Left cardiac atrium (tissue), 4 donors: Measurements from ENCODE around the gene CAMK2N1. TPM values are rescaled to one million over a fixed set of nuclear protein-coding genes. Genes with fewer than 3 reads are reported as not detected.
A peak's percentile ranks its signal among the peaks of the same experiment; 100 is the strongest.

Experiments used
- ATAC-seq, 2 donors: fragments of 200-7000 bp; cut with Tn5 transposase; one replicate each; pipeline ENCODE4 v1.9.1; 2020; ENCODE audit warnings: mild to moderate bottlenecking in 2 of 2, moderate library complexity in 2 of 2
- DNase-seq: peaks from one replicate; pipeline ENCODE4 v3.0.0-alpha.2; 2020
- intact Hi-C, 2 donors: fragments of 100-400 bp; cut with DNase I; formaldehyde crosslinking; loops; one replicate each; pipeline versions ENCODE4 v1.14.1 to v1.15.1; 2022 to 2023
- total RNA-seq, 2 donors: library from RNA; stranded (reverse); fragmentation: NEBNext Ultra II Directional; extraction: Animal tissue kit (Norgen Biotek cat#: 25700); gene quantifications; one replicate each; pipeline ENCODE4 v1.2.1, GENCODE V29; 2021
- donor health status: DM: no; HTN: yes; CAD: no.
- donor health status: DM: no; HTN: yes; CAD: no; lungs with severe emphysema.
- donor health status: DM: yes; HTN: yes; CAD: no.
- donor health status: Dilated cardiomyopathy.

The CAMK2N1 gene
- total RNA-seq, 2 donors from 2014 or later: 19.4 to 25.3 TPM

DNA sequence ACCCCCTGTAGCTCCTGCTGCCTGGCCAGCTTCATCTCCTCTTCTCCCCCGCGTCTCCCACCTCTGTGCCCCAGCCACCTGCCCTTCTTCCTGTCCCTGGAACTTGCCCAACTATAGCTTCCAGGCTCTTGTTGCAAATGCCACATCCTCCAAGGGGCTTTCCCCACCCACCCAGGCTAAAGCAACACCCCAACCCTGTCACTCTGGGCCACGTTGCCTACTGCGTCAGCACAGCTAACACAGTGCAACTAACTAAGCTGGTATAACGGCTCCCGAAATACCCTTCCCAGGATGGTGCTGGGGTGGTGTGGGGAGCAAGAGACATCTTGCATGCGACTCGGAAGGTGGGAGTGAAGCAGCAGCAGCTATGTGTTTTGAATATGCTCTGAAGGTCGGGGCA lies 19.7 kb downstream of the CAMK2N1 start:
- DNase-seq (no peak), ATAC-seq (no peak)
- intact Hi-C loops: no loop called here

DNA sequence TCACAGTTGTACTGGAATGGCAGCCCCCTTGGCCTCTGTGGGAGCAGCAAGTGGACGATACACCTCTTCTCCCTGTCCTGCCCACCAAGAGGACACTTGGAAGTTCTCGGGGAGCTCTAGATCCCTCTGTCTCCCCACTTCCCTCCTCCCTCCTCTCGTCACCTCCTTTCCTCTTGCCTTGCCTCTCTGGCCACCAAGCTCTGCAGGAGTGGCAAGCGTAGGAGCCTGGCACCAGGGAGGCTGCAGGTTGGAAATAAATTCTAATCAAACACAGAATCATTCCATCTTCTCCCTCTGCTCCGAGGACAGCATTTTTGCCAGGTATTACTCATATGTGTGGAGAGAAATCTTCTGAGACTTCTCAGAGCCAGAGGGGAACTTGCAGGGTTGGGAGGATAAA lies 20.8 kb downstream of the CAMK2N1 start:
- intact Hi-C loops: no loop called here

DNA sequence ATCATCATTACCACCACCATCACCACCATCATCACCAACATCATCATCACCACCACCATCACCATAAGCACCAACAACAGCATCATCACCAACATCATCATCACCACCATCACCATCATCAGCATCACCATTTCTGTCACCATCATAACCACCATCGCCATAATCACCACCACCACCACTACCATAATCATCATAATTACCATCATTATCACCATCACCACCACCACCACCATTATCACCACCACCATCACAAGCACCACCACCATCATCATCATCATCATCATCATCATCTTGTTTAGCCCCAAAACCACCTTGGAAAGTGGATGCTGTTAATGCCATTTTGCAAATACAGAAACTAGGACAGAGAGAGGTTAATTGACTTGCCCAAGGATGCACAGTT lies 22.5 kb downstream of the CAMK2N1 start:
- no peak for ATAC-seq
- DNase-seq: no peak
- intact Hi-C loops: no loop called here

More for the DNA sequence above, 20.8 kb downstream of the CAMK2N1 start:
- DNase-seq (no peak), ATAC-seq (no peak)

DNA sequence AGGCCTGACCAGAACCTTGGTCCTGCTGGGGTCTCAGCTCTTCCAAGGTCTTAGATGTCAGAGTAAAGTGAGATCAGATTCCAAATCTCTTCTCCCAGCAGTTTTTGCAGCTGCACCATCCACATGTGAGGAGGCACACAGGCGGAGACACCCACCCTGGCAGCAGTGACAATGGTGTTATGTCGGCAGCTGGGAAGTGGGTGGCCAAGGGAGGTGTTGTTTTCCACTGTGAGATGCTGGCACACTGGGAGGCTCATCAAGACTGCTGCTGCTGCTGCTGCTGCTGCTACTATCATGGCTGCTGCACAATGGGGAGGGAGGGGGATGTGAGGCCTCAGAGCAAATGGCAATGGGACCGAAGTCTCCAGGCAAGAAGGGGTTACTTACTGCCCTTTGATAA lies 23.6 kb downstream of the CAMK2N1 start:
- ATAC-seq (no peak), DNase-seq (no peak)
- intact Hi-C loops: no loop called here

DNA sequence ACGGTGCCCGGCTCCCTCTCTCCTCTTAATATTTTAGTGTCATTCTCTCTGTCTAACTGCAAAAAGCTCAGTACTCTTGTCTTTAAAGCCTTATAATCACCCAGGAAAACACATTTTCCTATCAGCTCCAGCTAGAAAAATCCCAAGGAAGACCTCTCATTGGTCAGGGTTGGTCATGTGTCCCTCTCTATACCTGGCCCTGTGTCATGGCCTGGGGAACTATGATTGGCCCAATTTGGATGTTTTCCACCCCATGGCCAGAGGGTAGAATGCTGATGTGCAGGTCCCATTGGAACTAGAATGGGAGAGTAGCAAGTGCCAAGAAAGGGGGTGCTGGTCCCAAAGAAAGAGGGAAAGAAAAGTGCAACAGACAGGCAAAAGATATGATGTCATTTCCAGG lies 27.3 kb downstream of the CAMK2N1 start:
- DNase-seq: no peak
- no peak for ATAC-seq
- intact Hi-C loops: no loop called here

DNA sequence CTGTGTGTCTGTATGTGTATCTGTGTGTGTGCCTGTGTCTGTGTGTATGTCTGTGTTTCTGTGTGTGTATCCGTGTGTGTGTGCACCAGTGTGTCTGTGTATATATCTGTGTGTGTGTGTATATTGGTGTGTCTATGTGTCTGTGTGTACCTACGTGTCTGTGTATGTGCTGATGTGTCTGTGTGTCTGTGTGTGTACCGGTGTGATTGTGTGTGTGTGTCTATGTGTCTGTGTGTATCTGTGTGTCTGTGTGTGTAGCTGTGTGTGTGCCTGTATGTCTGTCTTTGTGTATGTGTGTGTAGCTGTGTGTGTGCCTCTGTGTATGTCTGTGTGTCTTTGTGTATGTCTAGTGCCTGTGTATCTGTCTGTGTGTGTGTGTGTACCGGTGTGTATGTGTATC lies 32.0 kb downstream of the CAMK2N1 start:
- no peak for ATAC-seq
- no peak for DNase-seq
- intact Hi-C loops: no loop called here

DNA sequence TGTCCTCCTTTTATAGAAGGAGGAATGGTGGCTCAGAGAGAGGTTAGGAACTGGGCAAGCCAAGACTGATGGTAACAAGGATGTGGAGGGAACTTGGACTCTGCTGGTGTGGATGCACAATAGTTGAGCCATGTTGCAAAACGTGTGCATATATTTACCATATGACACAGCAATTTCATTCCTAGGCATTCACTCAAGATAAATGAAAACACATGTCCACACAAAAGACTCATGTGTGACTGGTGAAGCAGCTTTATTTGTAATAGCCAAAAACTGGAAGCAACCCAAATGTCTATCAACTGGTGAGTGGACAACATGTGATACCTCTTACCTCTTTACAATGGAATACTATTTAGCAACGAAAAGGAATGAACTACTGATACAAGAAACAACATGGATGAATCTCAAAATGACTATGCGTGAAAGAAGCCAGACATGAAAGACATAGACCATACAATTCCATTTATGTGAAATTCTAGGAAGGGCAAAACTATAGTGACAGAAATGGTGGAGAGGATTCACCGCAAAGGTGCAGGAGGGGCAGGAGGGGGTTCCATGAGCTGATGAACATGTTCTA lies 36.2 kb downstream of the CAMK2N1 start:
- intact Hi-C loops: no loop called here
- no peak for DNase-seq
- ATAC-seq: no peak

DNA sequence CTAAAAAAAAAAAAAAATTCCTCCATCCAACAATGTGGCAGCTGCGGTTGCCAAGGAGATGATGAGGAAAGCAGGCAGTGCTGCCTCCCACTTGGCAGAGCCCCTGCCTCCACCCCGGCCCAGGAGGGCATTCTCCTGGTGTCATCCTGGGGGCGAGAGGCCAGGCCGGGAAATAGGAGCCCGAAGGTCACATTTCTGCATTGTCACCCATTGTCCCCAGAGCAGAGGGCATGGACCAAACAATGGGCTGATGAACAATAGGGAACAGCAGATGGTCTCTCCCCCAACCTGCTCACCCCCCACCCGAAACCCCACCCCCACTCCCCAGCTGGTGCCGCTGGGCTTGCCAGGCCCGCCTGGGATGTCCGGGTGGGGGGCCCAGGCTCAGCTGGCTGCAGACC lies 37.3 kb downstream of the CAMK2N1 start:
- no peak for ATAC-seq

DNA sequence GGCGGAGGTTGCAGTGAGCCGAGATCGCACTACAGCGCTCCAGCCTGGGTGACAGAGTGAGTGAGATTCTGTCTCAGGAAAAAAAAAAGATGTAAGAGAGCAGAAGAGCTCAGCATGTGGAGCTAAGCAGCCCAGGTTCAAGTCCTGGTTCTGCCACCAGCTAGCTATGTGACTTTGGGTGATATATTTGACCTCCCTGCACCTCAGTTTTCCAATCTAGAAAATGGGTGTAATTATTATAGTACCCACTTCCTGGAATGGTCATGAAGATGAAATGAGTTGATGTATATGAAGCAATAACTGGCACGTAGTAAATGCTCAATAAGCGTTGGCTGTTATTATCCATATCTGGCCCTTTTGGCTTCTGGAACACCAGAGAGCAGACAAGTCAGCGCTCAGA lies 38.2 kb downstream of the CAMK2N1 start:
- no peak for ATAC-seq
- DNase-seq: no peak
- intact Hi-C loops: no loop called here

More for the DNA sequence above, 37.3 kb downstream of the CAMK2N1 start:
- intact Hi-C loops: no loop called here
- no peak for DNase-seq

DNA sequence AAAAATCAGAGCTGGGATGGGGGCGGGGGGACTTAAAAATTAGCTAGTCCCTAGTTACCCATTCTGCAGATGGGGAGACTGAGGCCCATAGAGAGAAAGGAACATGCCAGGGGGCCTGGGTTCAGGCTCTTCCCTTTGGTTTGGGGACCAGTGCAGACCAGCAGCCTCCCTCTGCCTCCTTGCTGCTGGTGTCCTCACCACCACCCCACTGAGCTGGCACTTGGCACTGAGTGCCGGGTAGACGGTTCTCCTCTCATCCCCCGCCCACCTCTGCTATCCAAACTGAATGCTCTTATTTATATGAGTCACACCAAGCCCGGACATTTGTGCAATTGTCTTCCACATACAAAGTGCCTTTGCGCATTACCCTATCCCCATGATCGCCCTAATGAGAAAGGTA lies 39.2 kb downstream of the CAMK2N1 start:
- ATAC-seq (no peak), DNase-seq (no peak)

DNA sequence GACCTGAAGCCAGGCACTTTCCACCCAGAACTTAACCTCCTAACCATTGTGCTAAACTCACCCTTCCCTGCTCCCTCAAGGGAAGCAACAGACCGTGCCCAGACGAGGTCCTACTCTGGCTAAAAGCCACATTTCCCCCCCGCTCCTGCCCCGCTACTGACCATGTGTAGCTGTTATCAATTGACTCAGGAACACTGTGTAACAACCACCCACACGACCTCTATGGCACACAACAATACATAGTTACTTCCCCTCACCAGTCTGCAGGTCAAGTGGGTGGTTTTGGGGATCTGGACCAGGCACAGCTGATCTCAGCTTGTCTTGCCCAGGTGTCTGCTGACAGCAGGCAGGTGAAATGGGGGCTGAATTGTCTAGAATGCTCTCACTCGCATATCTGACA lies 40.1 kb downstream of the CAMK2N1 start:
- DNase-seq (no peak), ATAC-seq (no peak)
- intact Hi-C loops: no loop called here

More for the DNA sequence above, 39.2 kb downstream of the CAMK2N1 start:
- intact Hi-C loops: no loop called here

DNA sequence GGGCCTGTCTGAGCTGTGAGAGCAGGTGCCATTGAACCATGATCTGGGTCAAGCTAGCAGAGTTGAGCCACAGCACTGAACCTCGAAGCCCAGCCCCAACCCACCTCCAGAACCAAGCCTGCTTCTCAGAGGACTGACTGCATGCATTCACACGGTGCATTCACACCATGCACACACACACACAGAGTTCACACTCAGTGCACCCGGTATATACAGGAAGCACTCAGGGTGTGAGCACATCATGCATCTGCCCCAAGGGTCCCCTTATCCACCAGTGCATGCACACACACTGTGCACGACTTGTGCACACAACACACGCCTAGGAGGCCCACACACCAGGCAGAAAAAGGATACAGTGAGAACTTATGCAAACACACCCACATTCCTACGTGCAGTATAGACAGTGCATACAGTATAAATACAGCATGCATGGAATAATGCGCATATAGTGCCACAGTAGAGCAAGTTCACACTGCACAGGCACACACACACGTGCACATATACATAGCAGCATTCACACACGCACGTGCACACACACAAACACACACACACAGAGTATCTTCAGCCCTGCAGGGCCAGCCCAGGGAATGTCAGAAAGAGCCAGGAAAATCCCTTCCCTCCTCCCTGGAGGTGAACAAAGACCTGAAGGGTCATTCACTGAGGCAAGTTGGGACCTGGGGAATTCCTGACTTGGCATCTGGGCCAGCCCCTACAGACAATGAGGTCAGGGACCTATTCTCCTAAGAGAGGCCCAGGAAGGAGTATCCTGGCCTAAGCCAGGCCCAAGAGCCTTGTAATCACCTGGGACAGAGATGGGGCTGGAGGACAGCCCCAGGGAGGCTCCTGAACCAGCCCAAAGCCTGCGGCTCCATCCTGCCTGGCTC lies 42.1 kb downstream of the CAMK2N1 start:
- ATAC-seq (no peak), DNase-seq (no peak)
- intact Hi-C loops: no loop called here

DNA sequence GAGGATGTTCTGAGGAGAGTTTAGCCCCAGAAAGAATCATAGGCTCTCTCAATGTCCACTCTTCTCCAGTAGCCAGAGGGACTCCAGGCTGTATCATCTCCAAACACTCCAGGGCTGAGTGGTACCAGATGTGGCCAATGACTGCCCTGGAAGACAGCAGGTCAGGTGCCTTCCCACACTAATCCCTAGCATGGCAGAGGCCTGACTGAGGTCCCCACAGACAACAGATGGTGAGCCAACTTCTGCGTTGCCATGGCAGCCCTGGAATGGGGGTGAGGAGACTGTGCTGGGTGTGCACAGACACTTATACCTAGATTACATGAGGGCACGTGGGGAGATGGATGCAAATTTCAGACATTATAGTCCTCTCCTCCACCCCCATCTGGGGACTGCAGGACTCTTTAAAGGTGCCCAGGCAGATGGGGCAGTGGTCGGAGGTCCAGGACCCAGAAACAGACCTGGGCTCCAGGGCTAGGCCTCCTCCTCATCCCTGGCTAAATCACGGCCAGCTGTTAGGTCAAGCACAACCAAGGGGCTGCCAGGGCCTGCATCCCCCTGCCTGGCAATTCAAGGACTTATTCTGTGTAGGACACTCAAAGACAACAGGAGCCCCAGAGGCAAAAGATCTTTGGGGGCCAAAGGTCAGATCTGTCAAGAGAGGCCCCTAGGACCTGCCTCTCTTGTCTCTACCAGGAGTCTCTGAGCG lies 42.9 kb downstream of the CAMK2N1 start:
- intact Hi-C loops: no loop called here
- no peak for ATAC-seq
- no peak for DNase-seq

DNA sequence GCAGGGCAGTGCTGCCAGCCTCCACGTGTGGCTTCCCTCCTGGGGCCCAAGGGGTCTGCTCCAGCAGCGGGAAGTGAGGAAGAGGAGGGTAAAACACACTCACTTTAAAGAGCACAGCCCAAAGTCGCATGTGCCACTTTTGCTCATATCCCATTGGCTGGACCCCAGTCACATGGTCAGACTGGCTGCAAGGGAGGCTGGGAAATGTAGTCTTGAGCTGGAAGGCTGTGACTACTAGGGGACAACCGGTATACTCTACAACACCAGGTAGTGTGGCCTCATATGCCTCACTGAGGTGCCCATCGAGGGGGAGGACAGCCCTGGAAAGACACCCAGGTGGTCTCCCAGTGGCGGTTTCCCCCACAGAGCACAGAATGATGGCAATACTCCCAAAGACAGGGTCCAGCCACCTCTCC lies 45.2 kb downstream of the CAMK2N1 start:
- intact Hi-C loops: no loop called here
- DNase-seq (peak; percentile 37), ATAC-seq (peak; percentile 61 to 72)

DNA sequence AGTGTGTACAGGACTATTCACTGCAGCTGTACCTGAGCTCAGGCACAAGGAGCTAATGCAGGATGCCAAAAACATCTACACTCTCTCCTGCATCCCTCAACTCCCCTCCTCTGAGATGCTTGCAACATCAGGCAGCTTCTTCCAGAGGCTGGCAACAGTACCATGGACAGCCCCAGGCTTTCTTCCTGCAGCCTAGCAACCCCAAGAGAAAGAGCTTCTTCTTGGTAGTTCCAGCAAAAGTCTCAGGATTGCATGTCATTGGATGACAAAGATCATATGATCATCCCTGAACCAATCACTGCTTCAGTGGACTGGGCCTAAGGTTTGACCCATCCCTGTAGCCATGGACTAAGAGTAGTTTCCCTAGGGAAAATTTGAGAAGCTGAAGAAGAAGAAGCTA lies 46.7 kb downstream of the CAMK2N1 start:
- no peak for DNase-seq
- intact Hi-C loops: no loop called here
- ATAC-seq: no peak

DNA sequence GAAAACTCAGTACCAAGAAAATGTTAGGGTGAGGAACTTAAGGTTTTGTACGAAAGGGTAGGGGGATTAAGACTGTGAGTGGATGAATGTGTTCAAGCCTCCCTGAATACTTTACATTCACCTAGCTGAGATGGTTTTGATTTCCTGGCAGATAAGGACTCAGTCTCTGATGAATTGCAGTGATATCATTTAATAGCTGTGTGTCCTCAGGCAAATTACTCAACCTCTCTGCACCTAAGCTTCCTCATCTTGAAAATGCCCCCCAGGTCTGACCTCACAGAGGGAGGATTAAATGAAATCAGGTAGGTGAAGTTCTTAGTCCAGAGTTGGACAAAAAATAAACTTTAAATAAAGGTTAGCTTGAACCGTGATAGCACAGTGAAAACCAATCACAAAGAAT lies 48.4 kb downstream of the CAMK2N1 start:
- ATAC-seq: no peak
- intact Hi-C loops: no loop called here
- DNase-seq: no peak

DNA sequence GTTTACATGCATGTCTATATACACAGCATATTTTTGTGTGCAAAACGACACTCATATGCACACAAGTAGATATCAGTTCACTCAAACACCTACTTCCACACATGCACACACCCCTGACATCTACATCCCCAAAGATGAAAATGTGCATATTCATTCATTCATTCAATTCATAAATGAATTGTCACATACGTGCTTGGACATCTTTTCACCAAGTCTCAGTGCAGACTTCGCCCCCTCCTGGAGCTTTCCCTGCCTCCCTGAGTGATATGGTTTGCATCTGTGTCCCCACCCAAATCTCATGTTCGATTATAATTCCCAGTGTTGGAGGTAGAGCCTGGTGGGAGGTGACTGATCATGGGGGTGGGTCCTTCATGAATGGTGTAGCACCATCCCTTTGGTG lies 53.1 kb downstream of the CAMK2N1 start:
- intact Hi-C loops: no loop called here
- DNase-seq: no peak
- ATAC-seq: no peak
